ENCODE results near the gene CARD9.
"Not testable (repeated sequence)": the region's sequence is repeated elsewhere in the genome, so short reads cannot be mapped to it uniquely, and the experiment has no call there.

Gene CARD9

DNA sequence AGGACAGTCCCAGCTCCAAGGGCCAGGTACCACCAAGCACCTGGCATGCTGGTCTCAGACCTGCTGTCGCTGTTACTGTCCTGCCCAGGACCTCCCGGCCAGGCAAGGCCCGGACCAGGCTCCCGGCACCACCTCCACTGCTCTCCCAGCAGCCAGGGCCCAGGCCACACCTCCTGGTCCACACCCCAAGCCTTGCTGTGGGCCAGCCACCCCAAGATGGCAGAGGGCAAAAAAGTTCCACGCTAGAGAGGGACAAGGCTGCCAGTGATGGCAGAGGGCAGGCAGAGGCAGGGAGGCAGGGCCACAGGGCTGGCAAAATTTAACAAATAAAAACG lies 11.1 kb downstream of the CARD9 start:
- no peak for DNase-seq

DNA sequence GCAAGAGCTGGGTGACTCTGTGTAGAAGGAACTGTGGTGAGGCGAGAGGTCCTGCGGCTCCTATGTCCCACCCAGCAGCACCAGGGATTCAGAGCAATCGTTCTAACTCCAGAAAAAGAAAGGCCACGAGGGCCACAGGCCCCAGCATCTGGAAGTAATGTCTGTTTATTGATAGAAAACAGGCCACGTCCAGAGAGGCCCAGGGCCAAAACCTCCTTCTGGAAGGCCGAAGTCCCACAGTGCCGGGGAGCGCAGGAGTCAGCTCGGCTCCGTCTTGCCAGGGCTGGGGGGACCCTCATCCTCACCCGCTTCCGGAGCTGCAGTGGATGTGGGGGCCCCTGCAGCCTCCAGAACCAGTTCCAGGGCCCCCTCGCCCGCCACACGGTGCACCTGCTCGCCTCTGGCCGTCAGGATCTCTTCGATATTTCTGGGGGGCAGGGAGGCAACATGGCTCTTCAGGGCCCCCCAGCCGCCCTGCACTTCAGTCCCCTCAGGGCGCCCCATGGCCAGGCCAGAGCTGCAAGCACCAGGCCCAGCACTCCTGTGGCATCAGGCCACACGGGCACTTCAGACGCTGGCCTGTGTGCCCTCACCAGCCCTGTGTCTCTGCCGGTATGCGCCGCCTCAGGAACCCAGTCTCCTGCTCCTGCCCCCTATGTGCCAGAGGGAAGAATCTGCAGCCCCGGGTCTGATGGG lies 11.6 kb downstream of the CARD9 start:
- DNase-seq: no peak

DNA sequence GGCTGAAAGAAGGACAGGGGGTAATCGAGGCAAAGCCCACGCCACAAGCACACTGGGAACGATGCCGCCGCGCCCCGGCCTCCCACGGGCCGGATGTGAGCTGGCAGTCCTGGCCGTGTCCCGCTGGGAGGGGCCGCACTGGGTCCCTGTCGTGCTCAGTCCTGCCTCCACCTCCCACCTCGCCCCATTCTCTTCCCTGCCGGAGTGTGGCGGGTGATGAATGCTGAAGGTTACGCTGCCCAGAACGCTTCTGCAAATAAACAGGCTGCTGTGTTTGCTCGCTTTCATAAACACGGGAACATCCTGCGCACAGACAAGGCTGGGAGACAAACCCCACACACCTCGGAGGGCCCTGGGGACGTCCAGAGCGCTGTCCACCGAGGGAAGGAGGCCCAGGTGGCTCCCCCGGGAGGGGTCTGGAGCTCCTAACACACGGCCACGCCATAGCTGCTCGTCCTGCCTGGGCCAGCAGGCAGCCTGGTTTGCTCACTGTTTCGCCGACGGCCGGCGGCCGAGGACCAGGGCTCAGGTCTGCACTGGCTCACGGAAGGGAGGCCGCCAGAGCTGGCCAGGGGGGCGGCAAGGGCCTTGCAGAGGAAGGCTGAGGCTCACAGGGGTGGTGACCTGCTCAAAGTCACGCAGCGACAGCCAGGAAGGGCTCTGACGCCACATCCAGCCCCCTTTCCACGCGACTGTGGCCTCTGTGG lies 12.3 kb downstream of the CARD9 start:
- DNase-seq: no peak

DNA sequence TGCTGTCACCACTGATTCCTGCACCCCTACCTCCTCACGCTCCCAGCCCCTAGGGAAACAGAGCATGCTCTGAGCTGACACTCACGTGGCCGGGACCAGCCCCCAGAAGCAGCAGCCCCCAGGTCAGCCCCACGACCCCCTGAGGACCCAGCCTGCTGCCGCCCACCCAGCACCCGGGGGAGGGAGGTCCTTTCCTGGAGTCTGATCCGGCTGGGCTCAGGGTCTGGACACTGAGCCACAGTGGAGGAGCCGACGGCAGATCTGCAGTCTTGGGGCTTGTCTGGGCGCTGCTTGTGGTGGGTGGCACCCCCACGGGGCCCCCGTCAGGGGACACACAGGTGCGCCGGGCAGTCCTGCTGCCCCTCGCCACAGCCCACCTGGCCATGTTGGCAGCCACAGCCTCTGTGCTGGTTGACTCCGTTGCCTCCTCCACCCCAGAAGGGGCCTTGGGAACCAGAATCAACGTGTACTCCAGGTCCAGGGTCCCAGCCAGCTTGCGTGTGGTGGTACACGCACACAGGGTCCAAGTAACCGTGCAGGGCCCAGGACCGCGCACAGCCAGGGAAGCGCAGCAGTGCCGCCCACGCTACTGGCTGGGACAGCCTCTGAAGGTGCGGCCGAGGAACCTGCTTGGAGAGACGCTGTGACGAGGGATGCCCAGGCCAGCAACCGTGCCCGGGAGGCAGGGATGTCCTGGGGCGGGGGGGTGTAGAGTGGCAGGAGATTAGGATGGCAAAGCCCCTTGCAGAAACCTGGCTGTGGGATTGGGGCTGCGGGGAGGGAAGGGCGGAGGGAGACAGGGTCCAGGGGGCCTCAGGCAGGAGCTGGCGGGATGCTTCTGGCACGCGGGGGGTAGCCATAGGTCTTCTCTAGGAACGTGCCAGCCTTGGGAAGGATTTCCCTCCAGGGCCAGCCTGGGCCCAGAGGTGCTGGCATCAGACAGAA lies 13.4 kb downstream of the CARD9 start:
- DNase-seq: no peak

DNA sequence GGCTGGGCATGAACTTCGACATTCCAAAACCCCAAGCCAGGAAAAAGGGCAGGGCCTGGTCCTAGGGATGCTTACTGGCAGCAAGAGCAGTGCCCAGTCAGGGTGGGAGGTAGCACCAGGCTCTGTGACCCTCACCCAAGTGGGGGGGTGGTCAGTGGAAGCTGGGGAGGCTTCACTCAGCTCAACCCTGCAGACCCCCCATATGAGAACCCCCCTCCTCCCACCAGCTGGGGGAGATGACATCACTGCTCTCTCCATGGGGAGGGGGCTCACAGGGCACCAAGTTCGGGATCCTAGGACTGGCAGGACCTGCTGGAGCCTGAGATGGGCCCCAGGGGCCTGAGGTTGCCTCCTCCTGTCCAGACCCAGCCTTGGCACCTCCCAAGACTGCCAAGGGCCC lies 14.6 kb downstream of the CARD9 start:
- DNase-seq: no peak

DNA sequence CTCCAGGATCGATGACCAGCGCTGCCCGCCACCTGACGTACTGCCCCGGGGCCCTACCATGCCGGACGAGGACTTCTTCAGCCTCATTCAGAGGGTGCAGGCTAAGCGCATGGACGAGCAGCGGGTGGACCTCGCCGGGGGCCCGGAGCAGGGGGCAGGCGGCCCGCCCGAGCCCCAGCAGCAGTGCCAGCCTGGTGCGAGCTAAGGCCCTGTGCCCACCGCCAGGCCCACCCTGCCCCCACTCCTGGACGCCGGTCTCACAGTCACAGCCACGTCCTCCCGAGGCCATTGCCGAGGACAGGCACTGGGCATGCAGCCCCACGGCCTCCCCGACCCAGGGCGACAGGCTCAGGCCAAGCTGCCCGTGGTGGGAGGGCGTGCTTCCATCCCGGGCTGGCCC lies 15.5 kb downstream of the CARD9 start:
- no peak for DNase-seq

DNA sequence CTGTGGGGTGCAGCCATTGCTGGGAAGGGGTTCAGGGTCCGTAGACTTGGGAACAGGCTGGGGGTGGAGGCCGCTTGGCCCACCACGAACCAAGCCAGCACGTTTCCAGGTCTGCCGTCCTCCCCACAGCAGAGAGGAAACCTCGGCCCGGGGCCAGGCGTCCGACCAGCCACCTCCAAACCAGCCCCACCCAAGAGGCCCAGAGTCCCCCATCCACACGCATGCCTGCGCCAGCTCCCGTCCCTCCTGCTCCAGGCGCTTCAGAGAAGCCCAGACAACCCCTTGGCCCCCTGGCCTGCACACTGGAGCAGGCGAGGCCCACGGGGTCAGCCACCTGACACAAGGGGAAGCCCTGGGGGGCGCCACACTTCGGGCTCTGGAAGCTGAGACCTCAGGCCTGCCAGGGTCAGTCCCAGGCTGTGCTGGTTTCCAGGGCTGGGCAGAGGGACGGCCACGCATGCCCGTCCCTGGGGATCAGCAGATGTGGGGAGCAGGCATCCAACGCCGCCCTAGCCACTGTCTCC lies 16.2 kb downstream of the CARD9 start:
- DNase-seq: no peak

DNA sequence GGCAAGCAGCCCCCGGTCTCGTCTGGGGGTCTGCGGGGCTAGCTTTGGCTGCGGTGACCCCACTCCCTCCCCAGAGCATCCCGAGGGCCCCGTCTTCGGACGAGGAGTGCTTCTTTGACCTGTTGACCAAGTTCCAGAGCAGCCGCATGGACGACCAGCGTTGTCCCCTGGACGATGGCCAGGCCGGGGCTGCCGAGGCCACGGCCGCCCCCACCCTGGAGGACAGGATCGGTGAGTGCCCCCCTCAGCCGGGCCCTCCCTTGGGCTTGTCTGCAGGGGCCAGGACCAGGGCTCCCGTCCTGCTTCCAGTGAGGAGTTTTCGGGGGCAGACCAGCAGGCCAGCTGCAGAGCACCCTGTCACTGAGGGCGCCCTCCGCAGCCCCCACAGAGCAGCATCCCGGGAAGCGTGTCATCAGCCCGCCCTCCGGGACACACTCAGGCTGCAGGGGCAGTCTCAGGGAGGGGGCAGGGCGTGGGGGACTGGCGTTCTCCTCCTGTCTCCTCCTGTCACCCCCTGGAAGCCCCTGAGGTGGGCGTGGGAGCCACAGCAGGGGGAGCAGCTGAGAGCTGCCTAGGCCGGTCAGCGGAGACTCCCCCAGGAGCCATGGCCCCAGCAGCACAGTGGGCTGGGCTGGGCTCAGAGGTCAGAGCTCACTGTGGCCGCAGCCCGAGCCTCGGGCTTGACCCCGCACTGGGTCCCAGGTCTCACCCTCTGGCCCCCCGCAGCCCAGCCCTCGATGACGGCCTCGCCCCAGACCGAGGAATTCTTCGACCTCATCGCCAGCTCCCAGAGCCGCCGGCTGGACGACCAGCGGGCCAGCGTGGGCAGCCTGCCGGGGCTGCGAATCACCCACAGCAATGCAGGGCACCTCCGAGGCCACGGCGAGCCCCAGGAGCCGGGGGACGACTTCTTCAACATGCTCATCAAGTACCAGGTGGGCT lies 17.6 kb downstream of the CARD9 start:
- no peak for DNase-seq

DNA sequence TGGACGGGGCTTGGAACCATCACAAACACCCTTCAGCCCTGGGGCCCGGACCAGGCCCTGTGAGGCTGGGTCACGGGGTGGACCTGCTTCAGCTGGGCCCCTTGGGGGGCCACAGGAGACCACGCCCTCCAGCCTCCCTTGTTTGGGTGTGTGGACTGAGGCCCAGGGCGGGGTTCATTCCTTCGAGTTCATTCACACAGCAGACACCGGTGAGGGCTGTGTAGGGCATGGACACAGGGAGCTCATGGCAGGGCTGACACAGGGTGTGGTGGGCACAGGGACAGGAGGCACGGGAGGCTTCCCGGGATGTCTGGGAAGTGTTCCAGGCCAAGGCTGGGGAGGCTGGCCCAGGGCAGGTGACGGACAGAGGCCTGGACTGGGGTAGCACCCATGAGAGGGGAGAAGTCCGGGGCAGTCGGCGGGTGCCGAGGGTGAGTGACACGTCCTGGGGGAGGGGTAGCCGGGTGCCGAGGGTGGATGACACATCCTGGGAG lies 18.8 kb downstream of the CARD9 start:
- no peak for DNase-seq

DNA sequence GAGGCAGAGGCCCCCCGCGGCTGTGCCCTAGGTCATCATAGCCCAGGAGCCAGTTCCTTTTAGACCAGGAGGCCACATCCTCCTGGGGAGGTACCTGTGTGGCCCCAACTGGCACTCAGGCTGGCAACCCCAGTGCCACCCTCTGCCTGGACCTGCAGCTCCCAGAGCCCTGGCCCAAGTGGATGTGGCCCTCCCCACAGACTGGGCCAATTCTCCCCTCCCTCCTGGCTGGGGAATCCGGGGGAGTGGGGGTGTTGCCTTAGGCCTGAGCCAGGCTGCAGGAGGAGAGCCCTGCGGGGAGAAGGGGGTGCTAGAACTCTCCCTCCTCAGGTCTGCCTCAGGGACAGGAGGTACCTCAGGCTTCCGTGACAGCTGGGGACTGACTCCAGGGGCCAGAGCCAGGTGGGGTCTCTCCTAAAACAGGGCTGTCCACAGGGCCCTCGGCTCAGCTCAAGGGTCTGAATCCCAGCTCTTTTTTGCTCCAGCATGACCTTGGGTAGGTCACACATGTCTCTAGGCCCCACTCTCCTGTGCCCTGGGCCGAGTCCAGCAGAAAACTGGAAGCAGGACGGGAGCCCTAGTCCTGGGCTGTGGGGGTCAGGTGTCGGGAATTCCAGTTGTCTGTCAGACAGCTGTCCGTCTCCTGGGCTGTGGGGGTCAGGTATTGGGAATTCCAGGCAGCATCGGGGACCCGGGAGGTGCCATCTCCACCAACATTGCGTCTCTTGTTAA lies 19.5 kb downstream of the CARD9 start:
- DNase-seq: no peak

DNA sequence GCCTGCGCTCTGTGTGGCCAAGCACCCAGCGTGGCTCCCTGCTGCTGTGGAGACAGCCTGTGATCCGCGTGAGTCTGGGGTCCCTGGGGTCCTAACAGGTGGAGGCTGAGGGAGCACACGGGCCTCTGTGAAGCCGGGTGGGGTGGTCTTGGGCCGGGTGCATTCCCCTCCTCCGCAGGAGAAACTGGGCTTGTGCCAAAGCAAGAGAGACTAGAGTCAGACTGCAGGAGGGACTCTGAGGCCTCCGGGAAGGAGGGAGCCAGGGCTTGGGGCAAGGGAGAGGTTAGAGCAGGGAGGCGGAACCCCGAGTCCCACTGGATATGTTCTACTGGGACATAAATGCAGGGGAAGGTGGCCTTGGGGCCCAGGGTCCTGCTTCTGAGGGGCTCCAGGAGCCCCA lies 20.4 kb downstream of the CARD9 start:
- DNase-seq: no peak

DNA sequence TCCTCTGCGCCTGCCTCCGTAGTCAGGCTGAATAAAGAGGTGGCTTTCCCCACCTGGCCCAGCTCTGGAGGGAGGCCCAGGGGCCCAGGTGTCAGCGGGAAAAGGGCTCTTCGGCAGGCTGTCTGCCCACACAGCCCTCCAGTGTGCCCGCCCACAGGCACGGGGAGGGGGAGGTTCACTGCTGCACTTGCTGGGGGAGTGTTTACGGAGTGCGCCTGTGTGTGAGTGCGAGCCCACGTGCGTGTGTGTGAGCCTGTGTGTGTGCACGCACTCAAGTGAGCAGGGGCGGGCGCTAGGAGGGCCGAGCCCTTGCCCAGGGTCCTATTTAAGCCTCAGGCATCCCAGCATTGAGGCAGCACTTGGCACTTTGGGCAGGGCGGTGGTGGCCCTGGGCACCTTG lies 20.8 kb downstream of the CARD9 start:
- no peak for DNase-seq

DNA sequence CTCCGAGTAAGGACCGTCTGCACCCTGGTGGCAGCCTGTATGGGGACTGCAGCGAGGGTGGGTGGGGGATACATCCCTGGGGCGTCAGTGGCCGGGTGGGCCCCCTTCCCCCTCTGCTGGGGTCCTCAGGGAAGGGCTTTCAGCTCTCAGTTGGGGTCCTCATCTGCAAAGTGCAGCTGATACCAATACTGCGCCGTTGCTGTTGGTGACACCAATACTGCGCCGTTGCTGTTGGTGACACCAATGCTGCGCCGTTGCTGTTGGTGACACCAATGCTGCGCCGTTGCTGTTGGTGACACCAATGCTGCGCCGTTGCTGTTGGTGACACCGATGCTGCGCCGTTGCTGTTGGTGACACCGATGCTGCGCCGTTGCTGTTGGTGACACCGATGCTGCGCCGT lies 21.6 kb downstream of the CARD9 start:
- DNase-seq: not testable (repeated sequence)

DNA sequence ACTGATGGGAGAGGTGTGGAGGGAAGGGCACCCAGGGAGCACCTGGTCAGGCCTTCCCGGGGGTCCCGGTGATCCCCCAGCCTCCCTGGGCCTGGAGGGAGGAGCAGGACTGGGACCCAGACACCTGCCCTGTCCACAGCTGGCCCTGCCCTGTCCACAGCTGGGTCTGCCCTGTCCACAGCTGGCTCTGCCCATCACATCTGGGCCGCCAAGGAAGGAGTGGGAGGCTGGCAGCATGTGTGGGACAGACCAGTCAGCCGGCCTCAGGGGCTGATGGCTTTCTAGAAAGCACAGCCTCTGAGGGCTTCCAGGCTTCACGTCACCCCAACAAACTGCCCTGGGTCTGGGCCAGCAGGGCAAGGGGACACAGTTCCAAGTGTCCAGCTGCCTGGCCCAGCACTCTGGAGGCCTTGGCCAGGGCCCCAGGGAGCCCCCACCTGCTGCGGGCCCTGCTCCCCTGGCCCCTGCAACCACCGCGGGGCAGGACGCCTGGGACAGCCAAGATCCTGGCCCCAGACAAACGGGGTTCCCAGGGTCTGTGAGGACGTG lies 22.1 kb downstream of the CARD9 start:
- no peak for DNase-seq

DNA sequence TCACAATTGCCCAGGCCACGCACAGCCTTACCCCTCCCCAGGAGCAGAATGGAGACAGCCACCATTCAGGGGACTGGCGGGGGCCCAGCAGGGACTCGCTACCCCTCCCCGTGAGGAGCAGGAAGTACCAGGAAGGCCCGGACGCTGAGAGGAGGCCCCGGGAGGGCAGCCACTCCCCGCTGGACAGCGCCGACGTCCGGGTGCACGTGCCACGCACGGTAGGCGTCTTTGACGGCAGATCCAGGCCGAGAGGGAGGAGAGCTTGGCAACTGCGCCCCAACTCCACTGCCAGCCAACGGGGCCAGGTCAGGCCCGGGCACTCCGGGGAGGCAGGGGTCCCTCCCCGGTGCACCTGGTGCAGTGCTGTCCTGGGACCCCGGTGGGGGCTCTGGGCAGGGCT lies 23.9 kb downstream of the CARD9 start:
- DNase-seq: no peak

DNA sequence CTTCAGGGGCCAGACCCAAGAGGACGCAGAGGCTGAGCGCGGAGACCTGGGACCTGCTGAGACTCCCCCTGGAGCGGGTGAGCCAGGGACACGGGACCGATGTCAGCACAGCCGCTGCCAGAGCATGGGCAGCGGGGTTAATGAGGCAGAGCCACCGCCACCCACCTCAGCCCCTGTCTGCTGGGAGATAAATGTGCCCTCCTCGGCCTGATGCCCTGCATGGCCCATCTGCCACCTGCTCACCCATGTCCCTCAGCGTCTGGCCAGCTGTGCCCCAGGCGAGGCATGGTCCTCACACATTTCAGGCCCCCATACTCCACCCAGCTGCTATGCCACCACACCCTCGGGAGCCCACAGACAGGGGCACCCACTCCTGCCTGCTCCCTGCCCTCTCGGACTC lies 24.8 kb downstream of the CARD9 start:
- DNase-seq: no peak

DNA sequence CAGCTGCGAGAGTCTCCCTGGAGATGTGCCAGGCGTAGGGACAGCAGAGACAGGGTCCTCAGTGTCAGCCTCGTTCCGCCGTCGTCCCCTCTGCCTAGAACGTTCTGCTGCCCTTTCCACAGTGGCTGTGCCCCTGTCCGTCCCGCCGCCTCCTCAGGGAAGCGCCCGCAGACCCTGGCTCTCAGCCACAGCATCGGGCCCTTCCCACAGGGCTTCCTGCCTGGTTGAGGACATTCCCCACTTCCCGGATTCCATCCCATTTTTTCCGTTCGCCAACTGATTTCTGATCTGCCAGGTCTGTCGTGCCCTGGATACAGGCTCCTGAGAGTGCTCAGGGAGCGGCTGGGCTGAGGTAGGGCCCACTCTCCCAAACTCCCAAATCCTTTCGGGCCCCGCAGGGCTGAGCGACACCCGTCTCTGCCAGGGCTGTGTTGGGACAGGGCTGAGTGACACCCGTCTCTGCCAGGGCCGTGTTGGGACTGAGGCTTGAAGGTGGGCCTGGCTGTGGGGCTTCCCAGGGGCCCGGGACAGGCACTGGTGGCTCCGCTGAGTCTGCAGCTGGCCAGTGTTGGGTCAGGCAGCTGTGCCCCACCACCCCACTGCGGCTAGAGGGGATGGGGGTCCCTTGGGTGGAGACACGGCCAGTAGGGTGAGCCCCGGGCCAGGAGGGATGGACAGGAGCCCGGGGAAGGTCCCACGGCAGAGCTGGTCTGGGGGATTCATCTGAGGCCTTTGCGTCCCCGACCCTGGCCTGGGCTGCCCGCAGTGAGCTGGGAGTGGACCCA lies 25.8 kb downstream of the CARD9 start:
- no peak for DNase-seq

DNA sequence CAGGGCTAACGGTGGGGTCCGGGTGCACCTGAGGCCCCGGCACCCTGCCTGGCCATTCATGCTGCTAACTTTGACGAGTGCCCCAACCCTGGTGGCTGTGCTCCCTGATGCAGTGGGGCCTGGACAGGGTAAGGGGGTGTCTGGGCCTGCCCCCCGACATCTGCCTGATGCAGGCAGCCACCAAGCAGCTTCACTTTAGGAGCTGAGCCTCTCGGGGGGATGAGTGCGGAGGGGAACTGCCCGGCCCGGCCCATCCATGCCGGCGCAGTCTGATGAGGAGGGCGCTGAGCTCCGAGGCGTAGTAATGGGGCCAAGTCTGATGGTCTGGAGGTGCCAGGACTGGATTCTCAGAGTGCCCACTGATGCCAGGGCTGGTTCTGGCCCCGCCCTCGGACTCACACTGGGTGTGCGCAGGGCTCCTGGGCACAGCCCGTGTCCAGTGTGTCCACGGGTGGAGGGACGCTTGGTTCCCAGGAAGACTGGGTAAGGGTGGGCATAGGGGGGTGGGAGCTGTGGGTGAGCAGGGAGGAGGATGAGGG lies 26.5 kb downstream of the CARD9 start:
- DNase-seq: no peak

DNA sequence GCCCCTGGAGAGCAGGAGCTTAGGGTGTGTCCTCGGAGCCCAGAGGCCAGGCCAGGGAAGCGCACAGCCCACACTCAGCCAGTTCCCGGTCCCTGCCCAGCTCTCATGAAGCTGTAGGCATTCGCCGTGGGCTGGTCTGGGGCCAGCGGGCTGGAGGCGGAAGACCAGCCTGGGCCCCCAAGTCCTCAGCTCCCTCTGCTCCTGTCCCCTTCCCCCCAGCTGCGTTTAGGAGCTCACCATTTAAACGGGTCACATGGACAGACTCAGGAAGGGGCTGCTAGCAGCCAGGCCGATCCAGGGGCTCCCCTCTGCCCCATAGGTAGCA lies 27.4 kb downstream of the CARD9 start:
- DNase-seq: no peak
